ENCODE results near the gene DEXI. TPM values are rescaled to one million over a fixed set of nuclear protein-coding genes. Genes with fewer than 3 reads are reported as not detected.

DEXI gene
- polyA plus RNA-seq, 1 donor from 2014 or later = 52.0 TPM

GRCh38 chr16:10919003-10919351 is 23.3 kb downstream of the DEXI start:
- H3K79me2 ChIP-seq (replicated peaks; ENCODE audit: insufficient read depth, low read length) = no peaks in the 10 kb centered on the region
- no peaks in the 10 kb centered on the region for H3K27me3 ChIP-seq (ENCODE audit: insufficient read depth, low read depth, low read length)
- H3K36me3 ChIP-seq (ENCODE audit: insufficient read depth, low read length) = no peaks in the 10 kb centered on the region
- no peaks in the 10 kb centered on the region for H3F3A ChIP-seq (ENCODE audit: insufficient read depth, low read length, poor library complexity, severe bottlenecking)
- H3K4me2 ChIP-seq (ENCODE audit: low read length) = no peak overlapping the region
- H3K9me2 ChIP-seq (ENCODE audit: insufficient read depth, low read length) = no peaks in the 10 kb centered on the region
- no peaks in the 10 kb centered on the region for H3K9me3 ChIP-seq (ENCODE audit: low read length)
- H4K20me1 ChIP-seq (ENCODE audit: insufficient read depth) = no peaks in the 10 kb centered on the region
- H3K27ac ChIP-seq (ENCODE audit: low read length) = no peak overlapping the region
- H3K4me3 ChIP-seq (ENCODE audit: low read length) = no peak overlapping the region
- H2AFZ ChIP-seq (ENCODE audit: low read depth, low read length) = no peak overlapping the region
- H3K9ac ChIP-seq (ENCODE audit: low read length) = no peak overlapping the region
- TF ChIP-seq RAD21 (conservative IDR thresholded peaks at IDR 0.05) (no peak), CTCF (IDR thresholded peaks at IDR 0.05; ENCODE audit: poor library complexity, severe bottlenecking) (no peak), TAF1 (IDR thresholded peaks at IDR 0.05; ENCODE audit: low read depth) (no peak), SMC3 (conservative IDR thresholded peaks at IDR 0.05; ENCODE audit: poor library complexity) (no peak), POLR2AphosphoS5 (IDR thresholded peaks at IDR 0.05) (no peak), EZH2 (IDR thresholded peaks at IDR 0.05; ENCODE audit: borderline replicate concordance, insufficient read depth, low read length, poor library complexity, severe bottlenecking) (no peak), EP300 (conservative IDR thresholded peaks at IDR 0.05; ENCODE audit: poor library complexity, severe bottlenecking) (no peak), REST (IDR thresholded peaks at IDR 0.05; ENCODE audit: borderline replicate concordance) (no peak), MXI1 (conservative IDR thresholded peaks at IDR 0.05; ENCODE audit: poor library complexity, severe bottlenecking) (no peak)

DNA sequence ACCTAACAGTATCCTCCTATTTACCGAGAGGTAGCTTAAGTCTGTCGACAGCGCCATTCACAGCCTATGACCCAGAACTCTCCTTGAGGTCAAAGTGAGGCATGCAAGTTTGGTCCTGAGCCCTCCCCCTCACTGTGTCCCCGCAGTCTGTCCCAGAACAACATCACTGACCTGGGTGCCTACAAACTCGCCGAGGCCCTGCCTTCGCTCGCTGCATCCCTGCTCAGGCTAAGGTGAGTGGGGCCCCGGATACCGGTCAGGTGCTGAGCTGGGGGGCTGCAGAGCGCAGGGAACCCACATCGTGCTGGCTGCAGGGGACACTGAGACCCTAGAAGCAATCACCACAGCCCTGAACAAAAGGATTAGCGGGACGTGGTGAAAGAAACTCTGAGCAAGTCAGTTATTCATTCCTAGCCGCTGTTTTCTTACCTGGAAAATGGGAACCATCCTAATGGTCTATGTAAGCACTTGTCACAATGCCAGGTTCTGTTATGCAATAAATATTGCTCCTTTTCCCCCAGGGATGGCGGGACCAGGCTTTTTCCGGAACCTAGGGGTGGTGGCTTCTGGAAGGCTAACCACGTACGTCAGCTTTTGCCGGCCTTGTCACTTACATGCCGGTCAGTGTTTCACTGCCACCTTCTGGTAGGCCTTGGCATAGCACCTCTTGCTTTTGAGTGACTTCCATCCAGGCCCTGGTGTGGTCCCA is 23.8 kb downstream of the DEXI start:
- Histone ChIP-seq H3K9me2 (ENCODE audit: insufficient read depth, low read length) (no peaks in the 10 kb centered on the region), H4K20me1 (ENCODE audit: insufficient read depth) (no peaks in the 10 kb centered on the region), H3K79me2 (replicated peaks; ENCODE audit: insufficient read depth, low read length) (no peaks in the 10 kb centered on the region), H3K27ac (ENCODE audit: low read length) (no peak overlapping the region), H3K4me3 (ENCODE audit: low read length) (no peak overlapping the region), H3K36me3 (ENCODE audit: insufficient read depth, low read length) (no peaks in the 10 kb centered on the region), H3K27me3 (ENCODE audit: insufficient read depth, low read depth, low read length) (no peaks in the 10 kb centered on the region), H3F3A (ENCODE audit: insufficient read depth, low read length, poor library complexity, severe bottlenecking) (no peaks in the 10 kb centered on the region), H3K9ac (ENCODE audit: low read length) (no peak overlapping the region), H2AFZ (ENCODE audit: low read depth, low read length) (no peak overlapping the region), H3K4me2 (ENCODE audit: low read length) (no peak overlapping the region), H3K9me3 (ENCODE audit: low read length) (no peaks in the 10 kb centered on the region)
- TF ChIP-seq EZH2 (IDR thresholded peaks at IDR 0.05; ENCODE audit: borderline replicate concordance, insufficient read depth, low read length, poor library complexity, severe bottlenecking) = no peak
- TF ChIP-seq SMC3 (conservative IDR thresholded peaks at IDR 0.05; ENCODE audit: poor library complexity) = peak; percentile 67
- TF ChIP-seq RAD21 (conservative IDR thresholded peaks at IDR 0.05) = peak; percentile 70
- peak; percentile 81 for TF ChIP-seq CTCF (IDR thresholded peaks at IDR 0.05; ENCODE audit: poor library complexity, severe bottlenecking)

All from neural cell (in vitro differentiated cells).